DMS 273 (cell line): ENCODE measurements around the gene SRSF4.

Experiments
- DNase-seq: peaks from one replicate; lab custom pipeline; 2025; ENCODE audit not compliant: unreplicated experiment; lab: John Stamatoyannopoulos, UW

SRSF4 gene

GRCh38 chr1:29201595-29202051, 19.9 kb upstream of the SRSF4 start:
- no peak for DNase-seq

- DNase-seq, result no peak
Measured at GRCh38 chr1:29200906-29201594, 19.4 kb upstream of the SRSF4 start.

- DNase-seq, result no peak
Measured at GRCh38 chr1:29197993-29198392, 16.3 kb upstream of the SRSF4 start.

GRCh38 chr1:29197590-29197924, 15.9 kb upstream of the SRSF4 start:
- peak; percentile 62 for DNase-seq

- DNase-seq, result no peak
Measured at GRCh38 chr1:29196863-29197589, 15.3 kb upstream of the SRSF4 start.

- peak; percentile 29 for DNase-seq
Measured at GRCh38 chr1:29195881-29196291, 14.2 kb upstream of the SRSF4 start.

GRCh38 chr1:29193879-29194455, 12.3 kb upstream of the SRSF4 start:
- no peak for DNase-seq

GRCh38 chr1:29190718-29191117, 9.0 kb upstream of the SRSF4 start:
- no peak for DNase-seq

- DNase-seq, result no peak
Measured at GRCh38 chr1:29186707-29187106, 5.0 kb upstream of the SRSF4 start.

GRCh38 chr1:29186252-29186651, 4.6 kb upstream of the SRSF4 start:
- no peak for DNase-seq

- no peak for DNase-seq
Measured at GRCh38 chr1:29183287-29183686, 1.6 kb upstream of the SRSF4 start.

- DNase-seq, result peak; percentile 75
Measured at GRCh38 chr1:29180497-29181412, 945 bp downstream of the SRSF4 start.

- DNase-seq, result no peak
Measured at GRCh38 chr1:29179641-29180184, 2.0 kb downstream of the SRSF4 start.

- DNase-seq, result no peak
Measured at GRCh38 chr1:29177022-29177705, 4.5 kb downstream of the SRSF4 start.

- DNase-seq, result no peak
Measured at GRCh38 chr1:29176576-29176975, 5.1 kb downstream of the SRSF4 start.

GRCh38 chr1:29172415-29172939, 9.2 kb downstream of the SRSF4 start:
- DNase-seq, result peak; percentile 14

GRCh38 chr1:29171521-29171920, 10.2 kb downstream of the SRSF4 start:
- DNase-seq, result no peak

- DNase-seq, result peak; percentile 94
Measured at GRCh38 chr1:29171089-29171488, 10.6 kb downstream of the SRSF4 start.

- DNase-seq, result no peak
Measured at GRCh38 chr1:29169976-29170375, 11.7 kb downstream of the SRSF4 start.

GRCh38 chr1:29167904-29168303, 13.8 kb downstream of the SRSF4 start:
- no peak for DNase-seq
